Measurements from ENCODE around the gene PAQR9.

- TF ChIP-seq POLR2A (IDR thresholded peaks at IDR 0.05; ENCODE audit: low read depth, low read length) (no peak), POLR2AphosphoS5 (IDR thresholded peaks at IDR 0.05; ENCODE audit: low read depth, low read length) (no peak), TAF1 (IDR thresholded peaks at IDR 0.05; ENCODE audit: borderline replicate concordance, low read depth, low read length) (no peak)
These were observed 3.1 kb downstream of the PAQR9 start for GRCh38 chr3:142960322-142960850.
